Measurements from ENCODE around the gene NFATC4. TPM values are rescaled to one million over a fixed set of nuclear protein-coding genes. Genes with fewer than 3 reads are reported as not detected.

NFATC4 gene
- total RNA-seq, 1 experiment from 2014 or later = 7.6 TPM

GRCh38 chr14:24394275-24394674 is 26.3 kb downstream of the NFATC4 start:
- no peak for TF ChIP-seq EZH2phosphoT487 (IDR thresholded peaks at IDR 0.05; ENCODE audit: borderline replicate concordance)
- no peak for TF ChIP-seq ATF3 (IDR thresholded peaks at IDR 0.05)
- TF ChIP-seq ELF1 (IDR thresholded peaks at IDR 0.05; ENCODE audit: borderline replicate concordance, low read depth) = no peak
- TF ChIP-seq RAD21 (IDR thresholded peaks at IDR 0.05; ENCODE audit: low read depth) = peak; percentile 24; the same call in 1 of the 2 replicates
- no peak for TF ChIP-seq FOSL1 (IDR thresholded peaks at IDR 0.05; ENCODE audit: low read depth)
- TF ChIP-seq CTCF (IDR thresholded peaks at IDR 0.05 in 2 of 3, conservative IDR thresholded peaks at IDR 0.05 in 1 of 3; ENCODE audit: borderline replicate concordance in 1 of 3, insufficient read depth in 1 of 3, low read depth in 2 of 3, low read length in 2 of 3) = peak in 2 of 3 experiments; percentile 20 to 42; a peak in 3 of 6 replicates
- TF ChIP-seq MAX (IDR thresholded peaks at IDR 0.05) = no peak
- TF ChIP-seq CEBPB (IDR thresholded peaks at IDR 0.05; ENCODE audit: low read depth) = no peak
- no peak for TF ChIP-seq SP1 (IDR thresholded peaks at IDR 0.05; ENCODE audit: low read depth)
- TF ChIP-seq SIN3A (IDR thresholded peaks at IDR 0.05; ENCODE audit: low read depth) = no peak
- no peak for TF ChIP-seq ZBTB33 (IDR thresholded peaks at IDR 0.05; ENCODE audit: extremely low read depth, insufficient replicate concordance, low read length)
- TF ChIP-seq EZH2 (IDR thresholded peaks at IDR 0.05) = no peak
- CTCF ChIA-PET = no interaction called here
- H3K4me3 ChIP-seq (replicated peaks in 1 of 2; ENCODE audit: low read depth in 1 of 2, low read length in 2 of 2) = no peak overlapping the region

More at GRCh38 chr14:24394275-24394674, 26.3 kb downstream of the NFATC4 start:
- POLR2A ChIA-PET = no interaction called here
- BruUV-seq (replicated peaks) = no TSS peak
- ATAC-seq (no peak), DNase-seq (ENCODE audit: low read depth, low spot score) (peak; percentile 12)
- Histone ChIP-seq H4K20me1 (ENCODE audit: insufficient read depth) (no peaks in the 10 kb centered on the region), H3K9me2 (ENCODE audit: insufficient read depth) (no peaks in the 10 kb centered on the region), H2AFZ (ENCODE audit: low read depth, low read length, poor library complexity, severe bottlenecking) (peak overlapping the region; percentile 30), H3K79me2 (ENCODE audit: insufficient read depth, low read length) (no peaks in the 10 kb centered on the region), H3K9me3 (ENCODE audit: control insufficient read depth in 1 of 2, insufficient read depth in 1 of 2, low read depth in 1 of 2, low read length in 2 of 2) (no peaks in the 10 kb centered on the region), H3K36me3 (ENCODE audit: control insufficient read depth in 1 of 2, insufficient read depth in 2 of 2, low read length in 2 of 2) (no peaks in the 10 kb centered on the region), H3K27ac (ENCODE audit: low read depth, low read length) (no peak overlapping the region), H3K27me3 (ENCODE audit: insufficient read depth, low read length) (no peaks in the 10 kb centered on the region), H3K4me1 (ENCODE audit: control insufficient read depth in 1 of 2, insufficient read depth in 2 of 2, low read length in 2 of 2) (peaks cover 20 to 29% of the 10 kb centered on the region in 2 experiments), H3K9ac (ENCODE audit: low read length) (no peak overlapping the region), H3K4me2 (ENCODE audit: low read length) (no peak overlapping the region)
- RAD21 ChIA-PET (ENCODE audit: low non-redundant PET in 1 of 2, low total read pairs in 2 of 2, uncharacterized antibody in 2 of 2, unreplicated experiment in 2 of 2) = interaction anchor here in 1 of 2 experiments (0.7 kb wide), 1 partner anchor 115 kb away, joined by 3 read pairs; no protein-coding TSS in a partner anchor
- intact Hi-C loops (cut with micrococcal nuclease) = no loop called here
